ELF-1 (cell line): ENCODE measurements around the gene TRAPPC3.
A peak's percentile ranks its signal among the peaks of the same experiment; 100 is the strongest.
"Not testable (repeated sequence)": the region's sequence is repeated elsewhere in the genome, so short reads cannot be mapped to it uniquely, and the experiment has no call there.

ENCODE experiments used
- DNase-seq: peaks from one replicate; pipeline ENCODE4 v3.0.0-alpha.2; 2016; ENCODE audit warnings: low read depth, low spot score

The TRAPPC3 gene

DNA sequence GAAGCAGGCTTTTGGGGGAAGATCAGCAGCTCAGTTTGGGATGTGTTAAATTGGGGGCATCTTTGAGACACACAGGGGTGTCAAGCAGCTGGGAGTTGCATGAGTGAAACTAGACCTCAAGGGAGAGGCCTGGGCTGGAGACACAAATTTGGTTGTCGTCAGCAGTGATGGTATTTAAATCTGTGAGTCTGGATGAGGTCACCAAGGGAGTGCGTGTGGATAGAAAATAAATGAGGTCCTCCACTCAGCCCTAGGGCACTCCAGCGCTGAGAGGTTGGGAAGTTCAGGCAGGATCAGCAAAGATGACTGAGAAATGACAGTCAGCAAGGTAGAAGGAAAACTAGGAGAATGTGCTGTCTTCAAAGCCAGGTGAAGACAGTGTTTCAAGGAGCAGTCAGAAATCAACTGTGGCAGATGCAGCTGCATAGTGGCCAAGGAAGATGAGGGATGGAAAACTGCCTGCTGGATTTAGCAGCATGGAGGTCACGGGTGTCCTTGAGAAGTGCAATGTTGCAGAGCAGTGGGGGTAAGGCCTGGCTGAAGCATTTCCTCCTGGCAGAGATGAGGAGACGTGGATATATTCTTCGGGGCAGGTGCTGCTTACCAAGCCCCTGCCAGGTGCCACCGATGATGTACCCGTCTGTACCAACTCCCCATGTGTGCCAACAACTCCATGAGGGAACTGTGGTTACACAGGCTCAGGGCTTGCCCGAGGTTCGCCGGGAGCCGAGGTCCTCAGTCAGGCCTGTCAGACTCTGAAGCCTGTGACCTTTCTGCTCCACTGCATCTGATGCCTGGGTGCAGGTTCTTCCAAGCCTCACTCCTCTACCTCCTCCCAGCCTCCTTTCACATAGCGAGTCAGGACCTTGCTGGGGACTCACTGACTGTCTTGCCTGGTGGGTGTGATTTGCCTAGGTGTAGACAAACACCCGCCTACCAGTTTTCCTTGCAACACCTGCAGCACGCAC lies 17.9 kb upstream of the TRAPPC3 start:
- DNase-seq = no peak

DNA sequence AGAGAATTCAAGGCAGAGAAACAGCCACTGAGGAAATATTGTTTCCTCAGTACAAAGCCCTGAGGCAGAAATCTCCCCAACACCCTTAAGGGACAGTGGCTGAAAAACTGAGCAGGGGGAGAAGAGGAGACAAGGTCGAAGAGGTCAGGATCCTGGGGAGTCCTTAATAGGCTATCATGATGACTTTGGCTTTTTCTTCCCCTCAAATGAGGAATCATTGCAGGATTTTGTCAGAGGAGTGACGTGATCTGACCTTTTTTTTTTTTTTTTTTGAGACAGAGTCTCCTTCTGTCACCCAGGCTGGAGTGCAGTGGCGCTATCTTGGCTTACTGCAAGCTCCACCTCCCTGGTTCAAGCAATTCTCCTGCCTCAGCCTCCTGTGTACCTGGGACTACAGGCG lies 16.9 kb upstream of the TRAPPC3 start:
- no peak for DNase-seq

DNA sequence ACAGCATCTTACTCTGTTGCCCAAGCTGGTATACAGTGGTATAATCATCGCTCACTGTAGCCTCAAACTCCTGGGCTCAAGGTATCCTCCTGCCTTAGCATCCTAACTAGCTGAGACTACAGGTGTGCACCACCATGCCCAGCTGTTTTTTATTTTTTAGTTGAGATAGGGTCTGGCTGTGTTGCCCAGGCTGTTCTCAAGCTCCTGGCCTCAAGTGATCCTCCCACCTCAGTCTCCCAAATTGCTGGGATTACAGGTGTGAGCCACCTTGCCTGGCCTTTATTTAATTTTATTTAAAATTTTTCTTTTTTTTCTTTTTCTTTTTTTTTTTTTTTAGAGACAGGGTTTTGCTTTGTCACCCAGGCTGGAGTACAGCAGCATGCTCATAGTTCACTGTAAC lies 15.9 kb upstream of the TRAPPC3 start:
- no peak for DNase-seq

DNA sequence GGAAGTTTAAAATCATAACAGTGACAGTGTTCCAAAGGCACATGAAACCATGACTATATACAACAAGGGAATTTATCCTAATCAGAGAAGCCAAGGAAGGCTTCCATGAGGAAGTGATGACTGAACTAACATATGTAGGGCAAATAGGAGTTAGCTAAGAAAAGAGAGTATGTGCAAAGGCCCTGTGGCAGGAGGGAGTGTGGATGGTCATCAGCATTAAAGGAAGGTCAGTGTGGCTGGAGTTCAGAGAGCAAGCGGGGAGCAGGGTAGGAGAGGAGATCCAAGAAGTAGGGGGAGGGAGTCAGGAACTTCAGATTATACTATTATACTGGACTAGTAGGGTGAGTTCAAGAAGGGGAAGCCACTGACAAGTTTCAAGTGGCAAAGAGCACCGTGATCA lies 15.1 kb upstream of the TRAPPC3 start:
- no peak for DNase-seq

DNA sequence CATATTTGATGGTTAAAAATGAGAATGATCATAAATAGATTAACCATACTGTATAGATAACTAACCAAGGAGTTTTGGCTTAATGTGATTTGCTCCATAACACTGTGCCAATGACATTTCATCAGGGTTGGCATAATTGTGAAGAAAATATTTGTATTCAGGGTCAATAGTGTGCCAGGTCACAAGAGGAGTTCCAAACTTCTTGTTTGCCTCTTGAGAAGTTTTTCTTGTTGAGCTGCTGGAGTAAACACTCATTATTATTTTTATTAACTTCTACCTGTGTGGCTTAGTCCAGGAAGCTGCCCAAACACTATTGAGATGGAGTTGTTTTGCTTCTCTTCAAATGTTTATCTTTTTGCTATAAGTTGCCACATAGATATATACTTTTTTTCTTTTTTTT lies 14.1 kb upstream of the TRAPPC3 start:
- DNase-seq = no peak

DNA sequence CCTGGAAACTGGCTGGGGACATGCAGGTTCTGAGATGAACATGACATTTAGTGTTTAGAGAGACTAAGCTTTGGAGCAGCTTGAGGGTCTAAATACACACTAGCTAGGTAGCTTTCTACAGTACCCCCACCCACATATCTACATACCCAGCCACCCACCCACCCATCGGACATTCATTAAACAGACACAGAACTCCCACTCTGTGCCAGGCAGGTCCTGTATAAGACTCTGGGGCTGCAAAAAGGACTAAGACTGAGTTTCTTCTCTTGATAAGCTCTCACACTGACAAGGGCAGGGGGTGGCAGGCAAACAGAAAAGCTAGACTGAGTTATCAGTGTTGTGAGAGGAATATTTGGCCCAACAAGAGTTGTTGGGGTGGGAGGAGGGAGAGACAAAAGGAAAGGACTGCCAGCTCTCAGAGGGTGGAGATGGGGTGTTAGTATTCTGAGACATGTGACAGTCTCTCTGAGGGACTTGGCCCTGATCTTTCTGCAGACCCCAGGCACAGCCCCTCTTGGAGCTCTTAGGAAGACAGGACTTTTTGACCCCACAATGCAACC lies 13.5 kb upstream of the TRAPPC3 start:
- no peak for DNase-seq

DNA sequence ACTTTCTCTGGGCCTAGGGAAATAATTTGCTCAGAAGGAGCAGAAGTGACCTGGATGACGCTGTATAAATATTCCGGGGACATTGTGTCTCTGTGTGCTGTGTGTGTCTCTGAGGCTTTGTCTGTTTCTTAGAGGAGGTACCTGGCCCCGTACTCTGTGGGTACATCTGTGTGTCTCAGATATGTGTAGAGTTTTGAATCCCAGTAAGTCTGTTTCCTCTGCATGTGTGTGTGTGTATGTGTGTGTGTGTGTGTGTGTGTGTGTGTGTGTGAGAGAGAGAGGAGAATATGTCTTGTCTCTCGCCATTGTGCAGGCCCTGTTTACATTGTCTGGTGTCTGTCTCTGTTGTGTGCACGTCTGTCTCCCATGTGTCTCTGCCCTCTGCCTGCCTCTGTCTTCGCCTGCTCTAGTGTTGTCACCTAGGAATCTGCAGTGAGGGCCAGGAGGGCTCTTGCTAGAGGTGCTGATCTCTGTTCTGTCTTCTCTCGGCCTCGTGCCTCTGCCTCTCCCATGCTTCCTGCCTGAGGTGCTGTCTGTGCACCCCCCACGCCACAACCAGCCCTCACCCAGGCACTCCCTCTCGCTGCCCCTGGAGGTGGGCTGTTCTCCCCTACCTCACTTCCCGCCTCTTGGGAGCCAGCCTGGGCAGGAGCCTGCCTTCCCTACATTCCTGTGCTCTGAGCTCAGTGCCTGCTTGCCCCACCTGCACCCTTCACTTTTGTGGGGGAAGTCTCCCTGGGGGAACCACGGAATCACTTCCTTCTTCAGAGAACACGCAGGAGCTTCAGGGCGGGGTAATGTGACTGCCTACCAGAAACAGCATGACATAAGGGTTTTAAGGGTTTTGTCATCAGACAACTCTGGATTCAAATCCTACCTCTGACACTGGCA lies 12.6 kb upstream of the TRAPPC3 start:
- DNase-seq = peak; percentile 30

DNA sequence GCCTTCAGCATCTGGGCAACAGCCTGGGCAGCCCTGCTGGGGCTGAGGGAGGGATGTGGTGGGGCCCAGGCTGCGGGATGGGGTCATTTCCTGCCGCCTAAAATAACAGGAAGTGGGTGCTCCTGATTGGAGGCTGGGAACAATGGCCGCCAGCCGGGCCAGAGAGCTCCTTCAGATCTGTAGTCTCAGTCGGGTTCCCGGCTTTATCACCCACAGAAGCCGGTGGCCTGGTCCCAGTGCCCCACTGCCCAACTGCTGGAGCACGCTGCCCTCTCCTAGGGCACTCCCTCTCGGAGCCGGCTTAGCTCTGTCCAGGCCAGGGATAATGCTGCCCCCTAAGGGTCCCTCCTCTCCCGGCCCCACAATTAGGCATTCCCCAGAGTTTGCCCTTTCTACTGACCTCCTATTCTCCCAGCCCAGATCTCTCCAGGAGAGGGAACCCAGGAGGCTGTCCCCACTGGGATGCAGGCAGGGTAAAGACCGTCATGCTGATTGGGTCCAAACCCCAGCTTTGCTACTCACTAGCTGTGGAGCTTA lies 11.7 kb upstream of the TRAPPC3 start:
- peak; percentile 77 for DNase-seq

DNA sequence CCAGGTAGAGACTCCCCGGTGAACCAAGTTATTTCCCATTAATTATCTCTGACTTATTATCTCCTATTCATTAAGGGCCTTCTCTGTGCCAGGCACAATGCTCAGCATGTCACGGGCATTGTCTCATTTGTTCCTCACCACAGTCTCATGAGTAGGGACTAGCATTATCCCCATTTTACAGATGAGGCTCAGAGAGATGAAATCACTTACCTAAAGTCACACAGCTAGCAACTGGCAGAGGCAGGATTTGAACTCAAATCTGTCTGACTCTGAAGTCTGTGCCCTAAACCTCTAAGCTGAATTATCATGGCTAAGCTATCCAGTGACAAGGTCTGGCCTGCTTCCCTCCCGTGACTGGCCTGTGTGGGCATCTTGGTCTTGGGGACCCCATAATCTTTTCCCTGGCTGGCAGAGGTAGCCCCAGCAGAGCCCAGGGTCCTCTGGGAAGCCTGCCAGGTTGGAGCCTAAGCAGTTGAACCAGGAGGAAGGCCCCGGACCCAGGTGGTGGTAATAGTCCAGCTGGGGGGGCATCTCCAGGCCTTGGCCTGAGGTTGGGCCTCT lies 11.2 kb upstream of the TRAPPC3 start:
- no peak for DNase-seq

DNA sequence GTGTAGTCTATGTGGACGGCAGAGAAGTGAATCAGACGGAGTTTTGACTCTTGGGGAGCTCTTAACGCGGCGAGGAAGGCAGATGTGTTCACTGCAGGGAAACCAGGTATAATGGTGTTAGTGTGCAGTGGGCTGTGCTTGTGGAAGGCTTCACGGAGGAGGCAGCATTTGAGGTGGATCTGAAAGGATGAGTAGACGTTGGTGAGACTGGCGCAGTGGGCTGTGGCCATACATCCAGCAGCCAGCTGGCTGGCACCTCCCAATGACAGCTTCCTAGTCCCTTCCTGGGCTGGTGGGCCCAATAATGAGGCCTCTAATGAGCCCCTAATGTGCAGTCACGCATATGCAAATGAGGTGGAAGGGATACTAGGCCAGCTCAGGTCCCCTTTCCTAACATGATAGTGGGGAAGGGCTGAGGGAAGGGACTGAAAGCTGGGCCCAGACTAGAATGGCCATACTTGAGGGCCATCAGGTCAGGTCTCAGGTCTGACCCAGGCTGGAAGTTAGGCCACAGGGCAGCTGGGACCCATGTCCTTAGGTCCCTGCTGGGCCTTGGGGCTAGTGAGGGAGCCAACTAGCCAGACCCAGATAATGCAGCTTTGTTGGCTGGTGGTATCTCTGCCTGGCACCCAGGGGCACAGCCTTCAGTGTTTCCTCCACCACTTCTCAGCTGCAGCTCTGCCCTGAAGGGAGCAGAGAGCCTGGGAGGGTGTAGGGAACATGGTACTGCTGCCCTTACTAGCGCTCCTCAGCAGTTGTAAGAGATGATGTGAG lies 10.5 kb upstream of the TRAPPC3 start:
- DNase-seq = no peak

DNA sequence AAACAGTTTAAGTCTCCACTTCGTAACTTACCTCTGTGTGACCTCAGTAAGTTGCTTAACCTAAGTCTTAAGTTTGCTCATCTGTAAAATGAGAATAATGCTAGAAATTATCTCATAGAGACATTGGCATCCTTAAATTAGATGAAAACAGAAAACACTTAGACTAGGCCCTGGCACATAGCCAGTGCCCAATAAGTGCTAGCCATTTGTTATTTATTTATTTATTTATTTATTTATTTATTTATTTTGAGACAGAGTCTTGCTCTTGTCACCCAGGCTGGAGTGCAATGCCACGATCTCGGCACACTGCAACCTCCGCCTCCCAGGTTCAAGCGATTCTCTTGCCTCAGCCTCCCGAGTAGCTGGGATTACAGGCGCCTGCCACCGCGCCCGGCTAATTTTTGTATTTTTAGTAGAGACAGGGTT lies 9.6 kb upstream of the TRAPPC3 start:
- DNase-seq = not testable (repeated sequence)

DNA sequence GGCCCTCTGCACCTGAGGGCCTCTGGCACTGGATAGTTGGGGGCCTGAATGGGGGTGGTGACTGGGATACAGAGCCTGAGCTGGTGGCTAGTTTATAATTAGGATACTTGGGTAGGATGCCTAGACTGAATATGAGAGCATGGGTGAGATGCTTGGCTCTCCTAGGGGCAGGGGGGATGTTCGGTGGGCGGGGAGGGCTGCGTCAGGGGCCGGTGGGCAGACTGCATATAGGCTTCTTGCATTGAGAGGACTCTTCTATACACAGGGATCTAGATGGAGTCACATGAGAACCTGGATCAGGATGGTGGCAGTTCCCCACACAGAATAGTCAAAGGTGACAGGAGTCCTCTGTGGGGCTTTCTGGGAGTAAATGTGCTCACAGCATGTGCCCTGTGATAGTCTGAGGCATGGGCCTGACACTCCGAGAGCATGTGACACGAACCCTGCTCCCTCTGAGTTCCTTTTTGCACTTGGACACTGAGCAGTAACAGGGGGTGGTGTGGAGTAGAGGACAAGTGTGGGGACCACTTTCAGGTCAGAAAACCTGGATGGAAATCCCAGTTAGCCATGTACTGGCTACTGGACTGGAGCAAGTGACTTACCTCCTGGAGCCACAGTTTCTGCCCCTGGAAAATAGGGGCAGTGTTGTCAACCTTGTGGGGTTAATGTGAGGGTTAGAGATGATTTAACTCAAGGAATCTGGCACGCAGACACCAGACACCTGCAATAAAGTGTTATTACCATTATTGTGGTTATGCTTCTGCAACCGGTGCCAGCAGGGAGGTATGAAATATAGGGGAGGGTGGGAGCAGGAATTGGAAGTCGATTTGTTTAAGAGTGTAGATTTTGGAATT lies 8.9 kb upstream of the TRAPPC3 start:
- DNase-seq = no peak

DNA sequence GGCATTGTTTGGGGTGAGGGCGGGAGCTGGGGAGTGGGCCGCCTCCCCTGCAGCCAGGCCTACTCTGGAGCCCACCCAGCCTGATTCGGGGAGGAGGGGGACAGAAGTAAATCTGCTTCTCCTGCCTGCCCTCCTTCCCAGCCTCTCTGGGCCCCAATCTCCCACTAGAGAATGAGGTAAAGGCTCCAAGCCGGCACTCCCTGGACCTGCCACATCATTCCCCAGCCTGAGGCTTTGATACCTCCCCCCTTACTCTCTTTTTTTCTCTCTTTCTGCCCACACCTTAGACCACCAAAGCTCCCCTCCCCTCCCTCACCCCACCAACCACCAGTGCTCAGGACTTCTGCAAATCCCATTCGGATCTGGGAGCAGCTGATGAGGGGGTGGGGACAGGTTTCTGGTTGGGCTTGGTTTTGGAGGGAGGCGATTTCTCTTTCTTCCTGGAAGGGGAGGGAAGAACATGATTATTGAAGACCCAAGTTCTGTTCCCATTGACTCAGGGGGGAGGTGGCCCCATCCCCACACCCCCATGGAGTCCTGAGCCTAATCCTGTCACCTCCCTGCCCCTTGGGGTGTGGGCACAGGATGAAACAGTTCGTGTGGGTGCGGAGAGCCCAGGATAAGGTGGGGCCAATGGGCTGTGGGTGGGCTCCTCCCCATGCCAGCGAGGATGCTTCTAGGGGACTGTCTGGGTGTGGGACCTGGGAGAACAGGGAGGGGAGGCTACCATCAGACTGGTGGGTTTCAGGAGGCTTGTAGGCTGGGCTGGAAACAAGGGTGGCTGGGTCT lies 8.0 kb upstream of the TRAPPC3 start:
- DNase-seq = peak; percentile 67

DNA sequence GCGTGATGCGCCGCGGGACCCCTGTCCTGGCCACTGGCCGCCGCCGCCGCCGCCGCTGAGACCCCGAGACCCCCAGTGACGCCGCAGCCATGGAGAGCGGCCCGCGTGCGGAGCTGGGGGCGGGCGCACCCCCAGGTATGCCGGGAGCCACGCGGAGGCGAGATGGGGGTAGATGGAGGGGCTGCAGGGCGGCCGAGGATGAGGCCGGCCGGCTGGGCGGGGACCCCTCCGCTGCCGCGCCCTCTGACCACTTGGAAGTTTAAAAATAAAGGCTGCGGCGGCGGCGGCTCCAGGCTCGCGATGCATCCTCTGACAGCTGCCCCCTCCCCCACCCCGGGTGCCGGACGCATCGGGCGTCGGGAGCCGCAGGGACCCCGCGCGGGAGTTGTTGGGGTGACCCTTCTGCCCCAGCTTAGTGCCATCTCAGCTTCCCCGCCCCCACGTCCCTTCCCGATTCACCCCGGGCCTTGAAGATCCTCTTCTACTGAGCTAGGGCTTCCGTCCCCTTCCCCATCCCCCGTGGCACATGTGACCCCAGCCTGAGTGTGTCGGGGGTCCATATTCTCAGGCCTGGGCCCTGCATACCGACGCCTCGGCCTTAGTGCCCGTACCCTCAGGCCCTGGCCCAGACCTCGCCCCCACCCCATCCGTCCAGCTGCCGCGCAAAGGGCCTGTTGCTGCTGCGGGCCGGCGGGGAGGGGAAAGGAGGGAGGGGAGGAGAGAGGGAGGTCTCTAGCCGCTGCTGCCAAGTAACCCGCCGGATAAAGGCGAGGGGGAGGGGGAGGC lies 7.2 kb upstream of the TRAPPC3 start:
- DNase-seq = peak; percentile 81

DNA sequence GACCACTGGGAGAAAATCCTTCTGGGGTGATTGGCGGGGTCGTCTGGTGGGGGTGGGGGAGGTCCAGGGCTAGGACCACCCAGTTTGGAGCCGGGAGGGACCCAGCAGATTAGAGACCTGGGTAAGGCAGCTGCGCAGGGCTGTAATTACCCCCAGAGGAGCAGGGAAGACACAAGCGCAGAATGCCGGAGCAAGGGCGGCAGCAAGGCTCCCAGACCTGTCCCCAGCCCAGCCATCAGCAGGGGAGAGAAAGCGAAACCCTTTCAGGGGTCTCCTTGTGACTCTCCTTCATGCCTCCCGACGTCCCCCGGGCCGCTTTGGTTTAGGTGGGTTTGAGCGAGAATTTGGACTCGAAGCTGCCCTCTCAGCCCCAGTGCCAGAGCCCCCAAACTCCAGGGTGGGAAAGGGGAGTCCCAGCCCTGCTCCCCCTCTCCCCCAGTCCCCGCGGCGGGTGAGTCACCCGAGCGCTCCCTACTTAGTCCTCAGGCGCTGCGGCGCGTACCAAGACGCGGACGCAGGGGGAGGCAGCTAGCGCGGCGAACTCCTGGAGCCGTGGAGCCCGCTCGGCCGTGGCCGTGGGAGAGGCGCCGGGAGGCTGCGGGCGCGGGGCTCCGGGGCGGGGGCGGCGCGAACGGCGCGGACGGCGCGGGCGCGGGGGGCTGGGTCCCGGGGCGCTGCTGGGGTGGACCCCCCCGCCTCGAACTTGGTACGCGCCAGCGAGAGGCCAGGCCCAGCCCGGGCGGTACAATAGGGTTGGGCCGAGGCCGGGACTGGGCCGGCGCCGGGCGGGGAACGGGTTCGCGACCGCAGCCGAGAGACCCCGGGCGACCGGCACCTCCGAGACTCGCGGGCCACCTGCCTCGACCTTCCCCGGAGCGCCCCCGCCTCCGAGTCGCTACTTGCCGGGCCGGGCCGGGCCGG lies 6.4 kb upstream of the TRAPPC3 start, which contains the start of gene MAP7D1:
MAP7D1 (plus strand) TSS at position 753 of the 921 bp plus-strand sequence. CDS start 258 bp downstream, outside the sequence.
- peak; percentile 81 for DNase-seq

DNA sequence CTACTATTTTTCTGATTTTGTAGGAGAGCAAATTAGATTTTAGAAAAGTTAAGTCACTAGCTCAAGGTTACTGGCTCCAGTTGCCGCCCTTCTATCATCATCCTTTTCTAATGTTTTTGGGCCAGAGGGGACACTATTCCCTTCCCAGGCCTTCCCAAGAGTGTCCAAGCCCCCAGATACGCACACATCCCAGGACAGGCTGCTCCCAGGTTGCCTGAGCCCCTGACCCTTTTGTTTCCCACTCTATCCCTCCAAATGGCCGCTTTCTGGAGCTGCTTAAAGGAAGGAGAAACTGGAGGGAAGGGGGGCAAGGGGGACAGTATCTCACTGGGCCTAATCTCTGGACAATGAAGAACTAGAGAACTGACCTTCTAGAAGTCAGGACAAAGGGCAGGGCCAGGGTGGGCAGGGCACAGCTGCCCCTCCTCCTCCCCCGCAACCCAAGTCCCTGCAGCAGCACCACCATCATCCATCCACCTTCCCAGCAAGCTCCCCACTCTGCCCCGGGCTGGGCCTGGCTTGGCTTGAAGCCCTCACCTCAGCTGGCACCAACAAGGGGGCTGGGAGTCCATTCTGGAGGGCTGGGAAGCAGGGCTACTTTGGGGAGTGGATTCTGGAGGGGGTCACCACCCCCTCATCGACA lies 5.6 kb upstream of the TRAPPC3 start:
- peak; percentile 43 for DNase-seq
